Natural killer cell (primary cell): Measurements from ENCODE around the gene SLC25A47. TPM values are rescaled to one million over a fixed set of nuclear protein-coding genes. Genes with fewer than 3 reads are reported as not detected.
"Not testable (repeated sequence)": the region's sequence is repeated elsewhere in the genome, so short reads cannot be mapped to it uniquely, and the experiment has no call there.

ENCODE experiments used
- ATAC-seq, 3 donors: fragments of 150-1000 bp in 2 of 3; fragments of 200-7000 bp in 1 of 3; cut with Tn5 transposase; 1 replicate in 1 of 3; 2 replicates in 2 of 3; pipeline ENCODE4 v1.10.0; 2021; ENCODE audit warnings: mild to moderate bottlenecking in 2 of 3, moderate library complexity in 2 of 3
- DNase-seq, 2 donors: peaks; one replicate each; pipeline versions ENCODE4 v3.0.0 to v3.0.0-alpha.2; 2013 to 2021; ENCODE audit warnings: mixed read lengths in 1 of 2
- H3K27ac ChIP-seq: one replicate; pipeline ENCODE4 v1.5.1; 2013; ENCODE audit warnings: mild to moderate bottlenecking, low read length
- H3K27me3 ChIP-seq: one replicate; pipeline ENCODE4 v1.6.1; 2013; ENCODE audit warnings: low read length; ENCODE audit not compliant: control insufficient read depth, insufficient read depth
- H3K36me3 ChIP-seq: one replicate; pipeline ENCODE4 v1.6.1; 2013; ENCODE audit warnings: low read length; ENCODE audit not compliant: control insufficient read depth, insufficient read depth
- H3K4me1 ChIP-seq: one replicate; pipeline ENCODE4 v1.6.1; 2013; ENCODE audit warnings: low read length; ENCODE audit not compliant: control insufficient read depth, insufficient read depth
- H3K4me3 ChIP-seq: one replicate; pipeline ENCODE4 v1.5.1; 2013; ENCODE audit warnings: low read length
- H3K9me3 ChIP-seq: one replicate; pipeline ENCODE4 v1.6.1; 2013; ENCODE audit warnings: low read length; ENCODE audit not compliant: control insufficient read depth, insufficient read depth
- H3K27ac Mint-ChIP-seq, 2 donors: one replicate each; pipeline ENCODE4 v1.8.0; 2022; ENCODE audit warnings: mild to moderate bottlenecking in 2 of 2, mixed read lengths in 2 of 2, moderate library complexity in 1 of 2
- H3K27me3 Mint-ChIP-seq, 2 donors: one replicate each; pipeline ENCODE4 v1.8.0; 2022; ENCODE audit warnings: low read depth in 2 of 2, mixed read lengths in 2 of 2
- H3K36me3 Mint-ChIP-seq: one replicate; pipeline ENCODE4 v1.8.0; 2022; ENCODE audit warnings: mixed read lengths
- H3K4me1 Mint-ChIP-seq, 2 donors: one replicate each; pipeline ENCODE4 v1.8.0; 2022; ENCODE audit warnings: mixed read lengths in 2 of 2
- H3K4me3 Mint-ChIP-seq: one replicate; pipeline ENCODE4 v1.8.0; 2022; ENCODE audit warnings: mild to moderate bottlenecking, moderate library complexity, mixed read lengths
- H3K9me3 Mint-ChIP-seq, 2 donors: one replicate each; pipeline ENCODE4 v1.8.0; 2022; ENCODE audit warnings: mixed read lengths in 2 of 2
- CTCF ChIP-seq: fragments of 200-600 bp; IDR thresholded peaks from one replicate; pipeline ENCODE4 v1.8.0; 2022; ENCODE audit warnings: antibody characterized with exemption
- WGBS: methylation state at CpG from one replicate; pipeline ENCODE4 v1.1.7; 2013; ENCODE audit warnings: missing lambda C conversion rate; ENCODE audit not compliant: insufficient coverage; 5-methylcytosine and 5-hydroxymethylcytosine counted together
- intact Hi-C: fragments of 100-400 bp; cut with micrococcal nuclease; formaldehyde crosslinking; loops from one replicate; pipeline ENCODE4 v1.14.2; 2022
- total RNA-seq, 4 donors: library from RNA; stranded (reverse); fragments of 120-200 nt in 1 of 4; gene quantifications; one replicate each; pipeline versions ENCODE4 v1.2.3 to v1.2.4, GENCODE V29; 2013 to 2022

Gene SLC25A47
- total RNA-seq, 3 donors from 2014 or later (not counting 1 experiment from before 2014, with no cell fraction given), result 0.20 TPM; not detected in 2

DNA sequence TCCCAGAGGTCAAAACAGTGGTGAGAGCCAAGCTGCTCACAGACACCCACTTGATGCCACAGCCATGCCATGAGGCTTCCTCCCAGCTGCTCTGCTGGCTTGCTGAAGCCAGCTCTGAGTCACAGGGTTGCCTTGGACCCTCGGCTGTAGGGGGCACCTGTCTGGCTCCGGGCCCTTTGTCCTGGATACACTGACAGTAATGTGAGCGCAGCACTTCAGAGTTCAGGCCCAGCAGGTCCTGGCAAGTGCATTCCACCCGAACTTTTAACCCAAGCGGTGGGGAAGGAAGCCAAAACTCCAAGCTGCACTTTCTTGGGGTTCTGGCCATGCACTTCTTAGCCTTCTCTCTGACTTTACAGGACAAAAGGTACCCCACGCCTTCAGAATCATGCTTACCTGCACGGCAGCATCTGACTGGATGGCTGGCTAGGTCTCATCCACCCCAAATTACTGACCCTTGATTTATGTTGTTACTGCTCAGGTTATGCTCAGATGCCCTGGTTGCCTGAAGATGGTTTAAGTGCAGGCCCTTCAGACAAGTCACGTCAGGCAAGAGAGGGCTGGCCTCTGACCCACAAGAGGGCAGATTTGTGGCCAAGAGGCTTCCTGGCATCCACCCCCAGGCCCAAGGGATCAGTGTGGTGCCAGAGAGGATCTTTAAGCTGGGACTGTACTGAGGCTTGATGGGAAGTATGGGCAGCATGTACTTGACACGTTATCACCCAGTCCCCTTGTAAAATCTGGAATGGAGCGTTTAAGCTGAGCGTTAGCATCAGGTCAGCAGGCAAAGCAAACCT, 41.7 kb upstream of the SLC25A47 start:
- Mint-ChIP-seq H3K4me3 (no peak overlapping the region), H3K27ac (no peak overlapping the region), H3K4me1 (peaks cover 26% of the 10 kb centered on the region in 2 donors), H3K36me3 (no peaks in the 10 kb centered on the region), H3K27me3 (no peaks in the 10 kb centered on the region), H3K9me3 (no peaks in the 10 kb centered on the region)
- Histone ChIP-seq H3K4me1 (peaks cover 26% of the 10 kb centered on the region), H3K9me3 (no peaks in the 10 kb centered on the region), H3K27ac (no peak overlapping the region), H3K36me3 (peaks cover 8% of the 10 kb centered on the region), H3K27me3 (no peaks in the 10 kb centered on the region), H3K4me3 (no peak overlapping the region)
- ATAC-seq (no peak), DNase-seq (no peak)
- 83% methylated on average over 11 of the region's 11 CpGs for WGBS
- no peak for TF ChIP-seq CTCF
- intact Hi-C loops, result no loop called here

GRCh38 chr14:100282083-100282350, 41.1 kb upstream of the SLC25A47 start:
- H3K4me3 Mint-ChIP-seq, result no peak overlapping the region
- no peaks in the 10 kb centered on the region for H3K27me3 Mint-ChIP-seq
- TF ChIP-seq CTCF, result no peak
- Histone ChIP-seq H3K4me1 (peaks cover 26% of the 10 kb centered on the region), H3K4me3 (no peak overlapping the region), H3K9me3 (no peaks in the 10 kb centered on the region), H3K27ac (no peak overlapping the region), H3K36me3 (peaks cover 6% of the 10 kb centered on the region), H3K27me3 (no peaks in the 10 kb centered on the region)
- no peak overlapping the region for H3K27ac Mint-ChIP-seq
- intact Hi-C loops, result no loop called here
- DNase-seq (no peak), ATAC-seq (no peak)
- H3K9me3 Mint-ChIP-seq, result no peaks in the 10 kb centered on the region
- H3K36me3 Mint-ChIP-seq, result no peaks in the 10 kb centered on the region
- H3K4me1 Mint-ChIP-seq, result peaks cover 26% of the 10 kb centered on the region in 2 donors
- 99% methylated on average over 7 of the region's 7 CpGs for WGBS

DNA sequence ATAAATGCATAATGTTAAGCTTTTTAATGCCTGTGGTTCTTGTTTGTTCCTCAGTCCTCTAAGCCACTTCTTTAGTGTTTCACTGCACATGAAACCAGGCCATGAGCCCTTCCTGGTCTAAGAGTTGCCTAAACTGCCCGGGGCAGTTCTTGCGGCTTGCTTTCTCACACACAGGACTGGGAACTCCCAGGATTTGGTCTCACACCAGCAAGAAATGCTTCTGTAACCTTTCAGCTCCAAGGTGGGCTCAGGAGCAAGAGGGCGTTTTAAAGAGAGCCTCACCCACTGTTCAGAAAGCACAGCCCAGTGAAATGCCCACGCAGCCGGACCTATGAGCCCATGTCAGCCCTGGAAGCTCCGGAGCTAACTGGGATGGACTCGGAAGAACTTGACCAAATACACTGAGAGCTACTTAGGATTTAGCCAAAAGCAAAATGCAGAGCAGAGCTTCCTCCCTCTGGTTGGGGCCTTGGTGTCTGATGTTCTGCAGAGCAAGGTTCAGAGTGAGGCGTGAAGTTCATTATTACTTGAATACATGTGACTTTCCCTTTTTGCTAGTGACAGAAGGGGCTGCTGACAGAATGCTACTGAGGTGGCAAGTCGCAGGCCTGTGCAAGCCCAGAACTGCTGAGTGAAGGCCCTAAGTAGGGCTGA, 40.2 kb upstream of the SLC25A47 start:
- ATAC-seq, result no peak
- peaks cover 2% of the 10 kb centered on the region for H3K36me3 ChIP-seq
- WGBS, result 92% methylated on average over 9 of the region's 9 CpGs
- no peak for TF ChIP-seq CTCF
- Mint-ChIP-seq H3K9me3 (no peaks in the 10 kb centered on the region), H3K36me3 (no peaks in the 10 kb centered on the region), H3K4me3 (no peak overlapping the region), H3K27me3 (no peaks in the 10 kb centered on the region), H3K27ac (peak overlapping the region; percentile 29 to 33), H3K4me1 (peaks cover 26% of the 10 kb centered on the region in 2 donors)
- H3K4me3 ChIP-seq, result no peak overlapping the region
- no peak for DNase-seq
- no peak overlapping the region for H3K27ac ChIP-seq
- H3K4me1 ChIP-seq, result peaks cover 26% of the 10 kb centered on the region
- intact Hi-C loops, result no loop called here
- H3K27me3 ChIP-seq, result no peaks in the 10 kb centered on the region
- H3K9me3 ChIP-seq, result no peaks in the 10 kb centered on the region

DNA sequence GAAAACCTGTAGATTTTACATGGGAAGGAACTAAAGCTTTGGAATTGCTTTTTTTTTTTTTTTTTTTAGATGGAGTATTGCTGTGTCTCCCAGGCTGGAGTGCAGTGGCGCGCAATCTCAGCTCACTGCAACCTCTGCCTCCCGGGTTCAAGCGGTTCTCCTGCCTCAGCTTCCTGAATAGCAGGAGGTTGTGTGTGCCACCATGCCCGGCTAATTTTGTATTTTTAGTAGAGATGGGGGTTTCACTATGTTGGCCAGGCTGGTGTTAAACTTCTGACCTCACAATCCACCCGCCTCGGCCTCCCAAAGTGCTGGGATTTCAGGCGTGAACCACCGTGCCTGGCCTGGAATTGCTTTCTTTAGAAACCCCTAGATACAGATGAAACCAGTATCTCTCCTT, 39.7 kb upstream of the SLC25A47 start:
- peaks cover 23% of the 10 kb centered on the region in 2 donors for H3K4me1 Mint-ChIP-seq
- H3K27ac Mint-ChIP-seq, H3K27ac ChIP-seq, H3K27me3 ChIP-seq, H3K27me3 Mint-ChIP-seq, H3K36me3 ChIP-seq, H3K9me3 Mint-ChIP-seq, DNase-seq, ATAC-seq, H3K4me3 ChIP-seq, H3K9me3 ChIP-seq, H3K36me3 Mint-ChIP-seq, H3K4me3 Mint-ChIP-seq, intact Hi-C loops: not testable (repeated sequence)
- WGBS, result 96% methylated on average over 9 of the region's 9 CpGs
- peaks cover 25% of the 10 kb centered on the region for H3K4me1 ChIP-seq
